Embryonic facial prominence (tissue), 1 donor: ENCODE data around the gene GABRQ.
"Not testable (repeated sequence)": the region's sequence is repeated elsewhere in the genome, so short reads cannot be mapped to it uniquely, and the experiment has no call there.

Experiments used
- DNase-seq: peaks from one replicate; pipeline ENCODE4 v3.0.0-alpha.2; 2016; ENCODE audit errors: extremely low spot score

Gene GABRQ

DNA sequence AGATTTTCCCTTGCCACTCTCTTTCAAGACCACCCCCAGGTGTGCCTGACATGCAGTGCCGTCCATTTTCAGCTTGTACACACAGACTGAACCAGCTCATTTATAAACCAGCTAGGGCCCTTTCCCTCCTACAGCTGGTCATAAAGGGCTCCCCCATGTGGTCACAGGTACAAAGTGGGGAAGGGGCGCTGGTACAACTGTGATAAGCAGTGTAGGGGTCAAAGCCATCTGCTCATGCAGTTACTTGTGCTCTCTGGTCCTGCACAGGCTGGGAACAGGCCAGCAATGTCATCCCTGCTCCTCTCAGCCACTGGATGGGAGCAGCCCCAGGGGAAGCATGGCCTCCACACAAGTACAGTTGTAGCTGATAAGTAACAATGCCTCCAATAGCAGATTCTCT lies 20.6 kb downstream of the GABRQ start:
- no peak for DNase-seq

DNA sequence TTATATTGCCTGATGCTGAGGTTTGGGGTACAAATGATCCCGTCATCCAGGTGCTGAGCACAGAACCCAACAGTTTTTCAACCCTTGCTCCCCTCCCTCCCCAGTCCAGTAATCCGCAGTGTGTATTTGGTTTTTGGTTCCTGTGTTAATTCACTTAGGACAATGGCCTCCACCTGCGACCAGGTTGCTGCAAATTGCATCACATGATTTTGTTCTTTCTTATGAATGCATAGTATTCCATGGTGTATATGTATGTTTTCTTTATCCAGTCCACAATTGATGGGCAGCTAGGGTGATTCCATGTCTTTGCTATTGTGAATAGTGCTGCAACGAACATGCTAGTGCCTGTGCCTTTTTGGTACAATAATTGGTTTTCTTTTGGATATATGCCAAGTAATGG lies 25.4 kb downstream of the GABRQ start:
- DNase-seq, result no peak

DNA sequence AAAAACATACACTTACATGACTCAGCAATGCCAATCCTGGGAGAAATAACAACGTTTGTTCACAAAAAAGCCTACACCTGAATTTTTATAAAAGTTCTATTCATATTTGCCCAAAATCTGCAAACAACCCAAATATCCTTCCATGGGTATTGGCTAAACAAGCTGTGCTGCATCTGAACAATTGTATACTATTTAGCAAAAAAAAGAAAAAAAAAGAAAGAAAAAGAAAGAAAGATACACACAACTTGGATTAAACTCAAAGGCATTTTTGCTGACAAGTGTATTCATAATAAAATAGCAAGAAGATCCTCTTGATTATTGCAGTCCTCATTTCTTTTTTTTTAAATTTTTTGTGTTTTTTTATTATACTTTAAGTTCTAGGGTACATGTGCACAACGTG lies 36.4 kb downstream of the GABRQ start:
- no peak for DNase-seq

DNA sequence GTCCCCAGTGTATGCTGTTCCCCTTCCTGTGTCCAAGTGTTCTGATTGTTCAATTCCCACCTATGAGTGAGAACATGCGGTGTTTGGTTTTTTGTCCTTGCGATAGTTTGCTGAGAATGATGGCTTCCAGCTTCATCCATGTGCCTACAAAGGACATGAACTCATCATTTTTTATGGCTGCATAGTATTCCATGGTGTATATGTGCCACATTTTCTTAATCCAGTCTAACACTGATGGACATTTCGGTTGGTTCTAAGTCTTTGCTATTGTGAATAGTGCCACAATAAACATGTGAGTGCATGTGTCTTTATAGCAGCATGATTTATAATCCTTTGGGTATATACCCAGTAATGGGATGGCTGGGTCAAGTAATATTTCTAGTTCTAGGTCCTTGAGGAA lies 37.0 kb downstream of the GABRQ start:
- not testable (repeated sequence) for DNase-seq

DNA sequence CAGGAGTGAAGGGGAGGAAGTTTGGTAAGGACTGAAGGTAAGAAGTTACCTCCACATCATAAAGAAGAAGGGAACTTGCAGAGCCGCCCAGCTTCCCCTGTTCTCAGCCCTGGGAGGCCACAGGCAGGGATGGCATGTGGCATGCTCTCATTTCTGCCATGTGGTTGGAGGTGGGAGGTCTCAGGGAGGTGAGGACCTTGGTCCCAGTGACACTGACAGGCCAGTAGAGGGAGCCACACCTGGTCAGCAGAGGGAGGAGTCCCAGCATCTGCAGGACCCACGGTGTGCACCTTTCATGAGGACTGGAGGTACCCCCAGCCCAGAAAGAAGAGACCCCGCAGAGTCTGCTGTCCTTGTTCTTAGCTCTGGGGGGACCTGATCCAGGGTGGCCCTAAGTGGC lies 43.3 kb downstream of the GABRQ start:
- not testable (repeated sequence) for DNase-seq

DNA sequence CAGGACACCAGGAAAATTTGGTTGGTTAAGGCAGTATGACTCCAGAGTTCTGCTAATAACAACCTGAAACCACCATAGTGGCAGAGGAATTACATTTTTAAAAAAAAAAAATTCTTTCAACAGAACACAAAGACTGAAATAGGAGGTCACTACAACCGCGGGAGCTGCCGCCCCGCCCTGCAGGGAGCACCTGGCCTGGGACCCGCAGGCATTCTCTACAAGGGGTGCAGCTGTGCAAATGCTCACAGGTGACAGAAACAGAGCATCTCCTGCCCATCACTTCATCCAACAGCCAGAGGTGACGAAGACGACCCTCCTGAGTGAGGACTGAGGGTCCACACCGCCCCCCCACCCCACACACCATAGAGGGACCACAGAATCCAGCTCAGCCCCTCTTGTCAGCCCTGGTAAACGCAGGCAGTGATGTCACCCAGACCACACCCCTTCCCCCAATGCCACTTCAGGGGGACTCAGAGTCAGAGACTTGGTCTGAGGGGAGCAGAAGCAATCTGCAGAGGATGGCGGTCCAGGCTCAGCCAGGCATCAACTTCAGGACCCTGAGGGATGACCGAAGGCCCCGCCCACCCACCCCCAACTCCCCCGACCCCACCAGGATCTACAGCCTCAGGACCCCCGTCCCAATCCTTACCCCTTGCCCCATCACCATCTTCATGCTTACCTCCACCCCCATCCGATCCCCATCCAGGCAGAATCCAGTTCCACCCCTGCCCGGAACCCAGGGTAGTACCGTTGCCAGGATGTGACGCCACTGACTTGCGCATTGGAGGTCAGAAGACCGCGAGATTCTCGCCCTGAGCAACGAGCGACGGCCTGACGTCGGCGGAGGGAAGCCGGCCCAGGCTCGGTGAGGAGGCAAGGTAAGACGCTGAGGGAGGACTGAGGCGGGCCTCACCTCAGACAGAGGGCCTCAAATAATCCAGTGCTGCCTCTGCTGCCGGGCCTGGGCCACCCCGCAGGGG lies 60.5 kb downstream of the GABRQ start, which contains the start of gene MAGEA3:
TSS of gene MAGEA3 (plus strand) at position 843 of the 980 bp plus-strand sequence. CDS start 2,039 bp downstream, outside the sequence.
- DNase-seq, result not testable (repeated sequence)

DNA sequence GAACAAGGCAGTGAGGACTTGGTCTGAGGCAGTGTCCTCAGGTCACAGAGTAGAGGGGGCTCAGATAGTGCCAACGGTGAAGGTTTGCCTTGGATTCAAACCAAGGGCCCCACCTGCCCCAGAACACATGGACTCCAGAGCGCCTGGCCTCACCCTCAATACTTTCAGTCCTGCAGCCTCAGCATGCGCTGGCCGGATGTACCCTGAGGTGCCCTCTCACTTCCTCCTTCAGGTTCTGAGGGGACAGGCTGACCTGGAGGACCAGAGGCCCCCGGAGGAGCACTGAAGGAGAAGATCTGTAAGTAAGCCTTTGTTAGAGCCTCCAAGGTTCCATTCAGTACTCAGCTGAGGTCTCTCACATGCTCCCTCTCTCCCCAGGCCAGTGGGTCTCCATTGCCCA lies 62.7 kb downstream of the GABRQ start:
- not testable (repeated sequence) for DNase-seq

DNA sequence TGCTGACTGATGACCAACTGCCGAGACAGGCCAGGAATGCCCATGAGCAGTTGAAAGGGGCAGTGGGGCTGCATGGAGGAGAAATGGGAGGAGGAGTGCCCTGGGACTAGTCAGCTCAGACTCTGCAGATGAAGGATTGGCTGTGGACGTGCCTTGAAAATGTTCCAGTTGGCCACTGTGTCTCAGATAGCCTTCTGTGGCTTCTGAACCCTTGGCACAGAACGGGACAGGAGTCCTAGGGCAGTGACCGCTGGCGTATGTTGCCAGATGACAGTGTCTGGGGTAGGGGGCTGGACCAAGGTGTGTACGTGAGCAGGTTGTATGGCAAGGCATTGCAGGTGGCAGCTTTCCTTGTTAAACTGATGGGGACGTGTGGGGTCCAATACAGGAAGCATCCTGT lies 68.8 kb downstream of the GABRQ start:
- DNase-seq, result not testable (repeated sequence)
